Measurements from ENCODE around the gene PAK1.
"Not testable (repeated sequence)": the region's sequence is repeated elsewhere in the genome, so short reads cannot be mapped to it uniquely, and the experiment has no call there.

PAK1 gene

GRCh38 chr11:77400775-77401449, 73.0 kb downstream of the PAK1 start:
- DNase-seq: no peak

- no peak for DNase-seq
Observed at GRCh38 chr11:77400271-77400670, 73.6 kb downstream of the PAK1 start.

DNA sequence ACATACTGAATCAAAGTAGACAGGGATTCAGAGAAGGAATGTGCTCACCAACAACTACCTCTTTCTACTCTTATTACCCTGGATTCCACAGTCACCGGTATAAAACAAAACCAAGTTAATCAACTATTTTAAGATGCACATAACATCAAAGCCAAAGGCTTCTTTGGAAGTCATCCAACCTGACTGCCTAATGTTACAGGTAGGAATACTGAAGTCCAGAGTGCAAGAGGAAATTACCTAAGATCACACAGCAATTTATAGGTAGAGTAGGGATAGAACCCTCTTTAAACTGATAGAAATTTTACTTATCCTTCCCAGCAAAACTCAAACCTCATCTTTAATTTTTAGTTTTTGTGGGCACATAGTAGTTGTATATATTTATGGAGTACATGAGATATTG, 76.3 kb downstream of the PAK1 start:
- DNase-seq: no peak

DNA sequence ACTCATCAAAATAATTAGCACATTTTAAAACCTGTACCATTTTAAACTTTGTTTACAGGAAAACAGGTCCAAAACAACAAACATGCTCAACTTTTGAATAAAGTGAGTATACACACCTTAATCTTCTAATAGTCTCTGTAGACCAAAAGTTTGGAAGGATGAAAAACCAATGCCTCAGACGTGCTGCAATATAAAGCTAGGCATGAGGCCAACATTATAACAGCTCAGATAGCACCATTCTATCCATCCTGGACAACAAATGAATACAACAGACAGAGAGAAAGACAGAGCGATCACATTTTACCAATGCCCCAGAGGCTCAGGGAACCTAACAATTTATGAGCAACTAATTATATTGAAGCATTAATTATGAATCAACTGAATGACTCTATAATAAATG, 77.0 kb downstream of the PAK1 start:
- DNase-seq: no peak

DNA sequence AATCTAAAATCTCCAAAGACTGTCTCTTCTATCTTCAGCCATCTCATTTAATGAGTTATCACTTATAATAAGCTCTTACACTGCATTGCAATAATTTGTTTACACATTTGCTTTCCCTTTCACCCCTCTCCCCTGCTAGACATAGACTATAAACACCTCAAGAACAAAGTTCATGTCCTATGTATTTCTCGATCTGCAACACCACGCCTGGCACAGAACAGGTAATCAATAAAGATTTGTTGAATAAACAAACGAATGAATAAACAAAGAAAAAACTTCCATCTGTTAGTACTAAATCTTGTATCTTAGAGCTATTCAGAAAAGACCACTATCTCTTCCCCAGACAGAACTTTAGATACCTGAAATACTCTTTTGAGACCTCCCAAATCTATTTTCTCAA, 77.6 kb downstream of the PAK1 start:
- DNase-seq: no peak

GRCh38 chr11:77395460-77396173, 78.3 kb downstream of the PAK1 start:
- DNase-seq: no peak

- DNase-seq: no peak
Observed at GRCh38 chr11:77392842-77393241, 81.1 kb downstream of the PAK1 start.

DNA sequence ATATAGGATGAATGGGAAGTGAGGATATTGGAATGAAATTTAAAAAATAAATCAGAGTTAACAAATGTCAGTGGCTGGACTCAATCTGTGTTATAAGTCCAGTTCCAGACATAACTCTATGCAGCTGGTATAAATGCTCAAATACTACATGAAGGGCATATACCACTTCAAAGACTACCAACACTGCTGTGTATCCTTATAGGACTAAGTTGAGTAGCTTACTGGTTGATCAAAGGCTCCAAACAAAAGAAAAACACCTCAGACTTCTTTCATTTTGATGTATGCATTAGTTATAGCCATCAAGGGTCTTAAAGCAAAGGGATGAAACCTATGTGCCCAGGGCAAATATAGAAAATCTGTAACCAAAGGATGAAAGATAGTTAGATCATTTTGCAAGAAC, 86.2 kb downstream of the PAK1 start:
- no peak for DNase-seq

DNA sequence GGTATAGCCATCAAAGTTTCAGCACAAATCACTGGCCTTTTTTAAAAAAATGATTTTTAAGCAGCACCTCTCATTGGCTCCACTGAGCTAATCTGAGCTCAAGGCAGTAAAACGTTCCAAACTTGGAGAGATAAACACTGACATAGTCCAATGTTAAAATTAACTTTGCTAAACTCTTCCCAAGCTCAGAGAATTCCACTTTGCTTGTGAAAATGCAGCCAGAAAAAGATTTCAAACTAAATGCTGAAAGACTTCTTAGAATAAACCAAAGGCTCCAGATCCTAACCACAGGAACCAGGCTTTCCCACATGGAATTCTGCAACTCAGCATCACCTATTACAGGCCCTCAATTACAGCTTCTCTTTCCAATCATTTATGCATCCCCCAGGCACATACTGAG, 87.7 kb downstream of the PAK1 start:
- DNase-seq: no peak

DNA sequence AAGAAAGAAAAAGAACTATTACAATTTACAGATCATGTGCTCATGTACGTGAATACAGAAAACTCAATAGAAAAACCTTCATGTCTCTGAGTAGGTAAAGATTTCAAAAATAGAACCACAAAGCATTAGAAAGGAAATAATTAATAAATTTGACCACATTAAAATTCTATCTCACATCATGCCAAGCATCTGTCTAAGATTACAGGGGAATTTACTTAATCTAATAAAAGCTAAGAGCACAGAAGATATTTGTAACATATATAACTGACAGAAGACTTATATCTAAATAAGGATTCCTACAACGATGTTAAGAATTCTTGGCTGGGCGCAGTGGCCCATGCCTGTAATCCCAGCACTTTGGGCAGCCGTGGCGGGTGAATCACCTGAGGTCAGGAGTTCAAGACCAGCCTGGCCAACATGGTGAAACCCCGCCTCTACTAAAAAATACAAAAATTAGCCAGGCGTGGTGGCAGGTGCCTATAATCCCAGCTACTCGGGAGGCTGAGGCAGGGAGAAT, 88.6 kb downstream of the PAK1 start:
- not testable (repeated sequence) for DNase-seq

GRCh38 chr11:77384571-77384970, 89.3 kb downstream of the PAK1 start:
- no peak for DNase-seq

DNA sequence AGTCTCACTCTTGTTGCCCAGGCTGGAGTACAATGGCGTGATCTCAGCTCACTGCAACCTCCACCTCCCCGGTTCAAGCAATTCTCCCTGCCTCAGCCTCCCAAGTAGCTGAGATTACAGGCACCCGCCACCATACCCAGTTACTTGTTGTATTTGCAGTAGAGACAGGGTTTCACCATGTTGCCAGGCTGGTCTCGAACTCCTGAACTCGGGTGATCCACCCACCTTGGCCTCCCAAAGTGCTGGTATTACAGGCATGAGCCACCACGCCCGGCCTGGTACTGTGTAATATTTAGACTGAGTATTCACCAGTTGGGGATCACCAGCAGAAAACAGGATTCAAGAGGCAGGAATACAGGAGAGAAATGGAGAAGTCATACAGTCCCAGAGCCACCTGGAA, 90.5 kb downstream of the PAK1 start:
- DNase-seq: not testable (repeated sequence)

DNA sequence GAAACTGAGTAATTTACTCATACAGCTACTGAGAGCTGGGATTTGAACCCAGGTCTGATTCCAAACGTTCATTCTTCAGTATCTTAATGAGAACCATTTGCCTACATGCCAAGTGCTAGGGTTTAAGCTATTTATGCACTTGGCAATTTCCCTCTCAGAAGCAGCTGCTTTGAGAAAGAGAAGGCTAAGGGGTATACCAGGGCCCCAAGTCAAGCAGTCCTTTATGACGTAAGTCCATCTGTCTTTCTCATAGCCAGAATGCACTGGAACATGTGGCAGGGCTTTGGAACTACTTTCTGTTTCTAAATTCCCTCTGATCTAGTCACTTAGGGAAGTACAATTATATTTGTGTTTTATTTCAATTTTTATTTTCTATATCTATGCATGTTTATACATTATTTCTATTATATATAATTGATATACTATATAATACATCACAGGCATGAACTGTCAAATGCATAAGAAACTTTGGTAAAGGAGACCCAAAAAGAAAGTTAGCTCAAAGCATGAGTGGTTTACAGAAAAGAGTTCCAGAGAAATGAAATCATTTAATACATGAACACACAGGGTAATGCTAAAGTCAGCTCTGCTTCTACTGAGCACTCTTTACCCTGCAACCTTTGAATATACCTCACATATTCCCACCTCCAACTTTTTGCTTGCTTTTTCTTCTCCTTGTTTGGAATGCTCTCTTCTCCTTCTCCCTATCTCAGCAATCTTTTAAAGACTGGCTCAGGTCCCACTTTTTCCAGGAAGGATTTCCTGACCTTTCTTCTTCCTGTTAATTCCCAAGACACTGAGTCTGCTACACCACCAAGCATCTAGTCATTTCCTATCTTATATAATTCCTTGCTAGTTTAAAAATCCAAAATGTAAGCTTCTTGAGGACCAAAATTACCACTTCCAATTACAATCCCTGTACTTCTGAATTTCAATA, 91.9 kb downstream of the PAK1 start:
- DNase-seq: no peak

- DNase-seq: no peak
Observed at GRCh38 chr11:77379934-77380333, 94.0 kb downstream of the PAK1 start.

- no peak for DNase-seq
Observed at GRCh38 chr11:77379253-77379652, 94.6 kb downstream of the PAK1 start.

DNA sequence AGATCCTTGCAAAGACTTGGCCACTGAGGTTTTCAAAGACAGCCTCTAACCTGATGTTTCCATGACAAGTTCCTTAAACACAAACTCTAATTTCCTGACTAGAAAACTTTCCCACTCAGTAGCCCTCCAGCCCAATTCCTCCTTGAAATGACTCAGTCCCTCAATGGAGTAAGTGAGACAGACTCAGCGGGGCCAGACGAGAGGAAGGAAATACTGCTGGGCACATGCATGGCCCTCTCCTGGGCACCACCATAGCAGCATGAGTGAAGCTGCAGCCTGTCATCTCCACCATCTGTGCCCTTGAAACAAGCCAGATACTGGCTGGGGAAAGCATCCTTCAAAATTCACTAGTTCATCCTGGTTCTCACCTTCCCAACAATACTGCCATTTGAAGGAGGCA, 96.2 kb downstream of the PAK1 start:
- DNase-seq: no peak

DNA sequence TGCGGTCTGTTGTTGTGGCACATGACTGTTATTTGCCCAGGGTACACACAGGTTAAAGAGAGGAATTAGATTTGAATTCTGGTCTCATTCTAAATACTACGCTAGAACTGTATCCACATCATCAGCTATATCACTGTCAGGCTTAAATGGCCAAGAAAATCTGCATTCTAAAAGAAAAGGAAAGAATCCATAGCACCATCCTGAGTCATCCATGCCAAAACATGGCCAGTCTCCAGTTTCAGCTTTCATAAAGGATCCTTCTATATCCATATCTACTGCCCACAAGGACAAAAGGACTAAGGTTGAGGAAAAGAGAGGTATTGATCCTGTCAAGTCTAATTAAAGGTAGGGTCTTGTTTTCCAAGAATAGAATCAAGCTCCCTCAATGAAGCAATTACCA, 98.8 kb downstream of the PAK1 start:
- no peak for DNase-seq

DNA sequence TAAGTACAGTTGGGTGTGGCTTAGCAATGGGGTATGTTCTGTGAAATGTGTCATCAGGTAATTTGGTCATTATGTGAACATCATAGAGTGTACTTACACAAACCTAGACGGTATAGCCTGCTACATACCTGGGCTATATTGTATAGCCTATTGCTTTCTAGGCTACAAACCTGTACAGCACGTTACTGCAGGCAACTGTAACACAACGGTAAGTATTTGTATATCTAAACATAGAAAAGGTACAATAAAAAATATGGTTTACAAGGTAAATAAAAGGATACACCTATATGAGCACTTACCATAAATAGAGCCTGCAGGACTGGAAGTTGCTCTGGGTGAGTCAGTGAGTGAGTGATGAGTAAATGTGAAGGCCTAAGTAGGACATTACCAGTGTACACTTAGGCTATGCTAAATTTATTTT, 99.3 kb downstream of the PAK1 start:
- DNase-seq: no peak

DNA sequence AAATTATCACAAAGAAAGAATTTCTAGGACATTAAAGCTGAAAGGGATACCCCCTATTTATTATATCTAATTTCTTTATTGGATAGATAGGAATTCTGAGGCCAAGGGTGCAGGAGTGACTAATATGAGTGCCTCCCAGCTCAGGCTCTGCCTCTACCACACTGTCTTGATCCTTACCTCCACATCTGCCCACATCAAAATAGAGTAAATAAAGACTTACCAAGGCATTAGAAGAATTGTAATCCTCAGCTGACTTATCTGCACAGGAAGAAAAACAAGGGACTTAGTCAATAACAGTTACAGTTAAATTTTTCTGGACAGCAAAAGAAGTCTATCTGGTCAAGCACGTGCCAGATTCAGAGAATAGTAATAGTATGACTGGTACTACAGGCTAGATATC, 99.8 kb downstream of the PAK1 start:
- DNase-seq: no peak

GRCh38 chr11:77372726-77373125, 101.2 kb downstream of the PAK1 start:
- no peak for DNase-seq

- no peak for DNase-seq
Observed at GRCh38 chr11:77371646-77372045, 102.2 kb downstream of the PAK1 start.

- DNase-seq: no peak
Observed at GRCh38 chr11:77370217-77370616, 103.7 kb downstream of the PAK1 start.

DNA sequence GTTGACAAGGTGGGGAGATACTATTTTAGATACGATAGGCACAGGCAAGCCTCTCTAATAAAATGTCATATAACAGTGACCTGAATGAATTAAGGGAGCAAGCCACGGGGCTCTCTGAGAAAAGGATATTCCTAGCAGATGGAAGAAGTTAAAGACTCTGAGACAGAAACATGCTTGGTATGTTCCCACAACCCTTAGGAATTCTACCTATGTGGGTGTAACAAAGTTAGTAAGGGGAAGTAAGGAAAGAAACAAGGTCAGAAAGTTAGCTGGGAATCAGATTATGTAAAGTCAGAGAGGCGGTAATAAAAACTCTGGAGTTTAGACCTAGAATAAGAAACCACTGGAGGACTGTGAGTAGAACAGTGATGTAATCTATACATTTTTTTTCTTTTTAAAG, 112.7 kb downstream of the PAK1 start:
- no peak for DNase-seq

DNA sequence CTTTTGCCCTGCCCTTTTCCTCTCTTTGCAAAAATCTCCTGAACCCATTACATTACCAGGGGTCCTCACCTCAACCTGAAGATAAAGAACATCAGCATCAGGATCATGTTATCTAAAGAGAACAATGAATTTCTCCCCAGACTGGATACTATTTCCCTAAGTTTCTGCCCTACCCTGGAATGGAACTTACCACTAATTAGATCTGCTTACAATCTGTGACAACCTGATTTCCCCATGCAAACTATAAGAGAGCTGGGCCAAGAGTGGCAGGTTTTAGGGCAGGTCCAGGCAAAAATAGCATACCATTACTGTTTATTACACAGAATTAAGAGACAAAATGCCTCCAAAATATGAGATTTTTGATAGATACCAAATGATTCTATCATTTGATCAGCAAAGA, 114.4 kb downstream of the PAK1 start:
- DNase-seq: no peak
